ENCODE measurements around the gene CFAP92. TPM values are rescaled to one million over a fixed set of nuclear protein-coding genes. Genes with fewer than 3 reads are reported as not detected.

Gene CFAP92
- total RNA-seq, 1 experiment from 2014 or later = 0.33 TPM

GRCh38 chr3:128945878-128946175 is 48.0 kb downstream of the CFAP92 start:
- ATAC-seq (no peak), DNase-seq (no peak)
- no peaks in the 10 kb centered on the region for H3K79me2 ChIP-seq (ENCODE audit: low read length)
- no peak overlapping the region for H3K9ac ChIP-seq (ENCODE audit: low read length)
- no peaks in the 10 kb centered on the region for H3K36me3 ChIP-seq (ENCODE audit: low read depth, low read length)
- CTCF ChIA-PET = no interaction called here
- no peak overlapping the region for H2AFZ ChIP-seq (ENCODE audit: low read length)
- H3F3A ChIP-seq (ENCODE audit: low read length, unreplicated experiment) = no peaks in the 10 kb centered on the region
- intact Hi-C loops (cut with micrococcal nuclease) = no loop called here
- no peaks in the 10 kb centered on the region for H3K9me2 ChIP-seq (replicated peaks; ENCODE audit: low read length)
- H3K9me3 ChIP-seq (ENCODE audit: low read length) = no peaks in the 10 kb centered on the region
- no peaks in the 10 kb centered on the region for H3K4me1 ChIP-seq (ENCODE audit: insufficient read depth, low read length)
- TF ChIP-seq EZH2phosphoT487 (IDR thresholded peaks at IDR 0.05; ENCODE audit: borderline replicate concordance, low read length) (no peak), CTCF (conservative IDR thresholded peaks at IDR 0.05; ENCODE audit: low read depth, low read length) (no peak), EZH2 (IDR thresholded peaks at IDR 0.05; ENCODE audit: low read length, unreplicated experiment) (no peak)
- no peak overlapping the region for H3K4me2 ChIP-seq (ENCODE audit: low read length)
- no peak overlapping the region for H3K4me3 ChIP-seq (ENCODE audit: low read length)
- POLR2A ChIA-PET (ENCODE audit: unreplicated experiment) = no interaction called here
- no peaks in the 10 kb centered on the region for H3K27me3 ChIP-seq (ENCODE audit: low read length)
- no peak overlapping the region for H3K27ac ChIP-seq (ENCODE audit: low read length)
- H4K20me1 ChIP-seq (ENCODE audit: low read length) = no peaks in the 10 kb centered on the region
- BruUV-seq (replicated peaks) = no TSS peak

- no peaks in the 10 kb centered on the region for H3K9me3 ChIP-seq (ENCODE audit: low read length)
- POLR2A ChIA-PET (ENCODE audit: unreplicated experiment) = no interaction called here
Measured at GRCh38 chr3:128945041-128945877, 48.6 kb downstream of the CFAP92 start.

More at GRCh38 chr3:128945041-128945877, 48.6 kb downstream of the CFAP92 start:
- Histone ChIP-seq H3K4me2 (ENCODE audit: low read length) (no peak overlapping the region), H3K4me3 (ENCODE audit: low read length) (no peak overlapping the region), H3K27me3 (ENCODE audit: low read length) (no peaks in the 10 kb centered on the region), H3K9ac (ENCODE audit: low read length) (no peak overlapping the region), H3K79me2 (ENCODE audit: low read length) (no peaks in the 10 kb centered on the region), H3F3A (ENCODE audit: low read length, unreplicated experiment) (no peaks in the 10 kb centered on the region), H4K20me1 (ENCODE audit: low read length) (no peaks in the 10 kb centered on the region), H3K9me2 (replicated peaks; ENCODE audit: low read length) (no peaks in the 10 kb centered on the region), H3K27ac (ENCODE audit: low read length) (no peak overlapping the region), H3K36me3 (ENCODE audit: low read depth, low read length) (no peaks in the 10 kb centered on the region), H2AFZ (ENCODE audit: low read length) (no peak overlapping the region), H3K4me1 (ENCODE audit: insufficient read depth, low read length) (no peaks in the 10 kb centered on the region)
- TF ChIP-seq EZH2 (IDR thresholded peaks at IDR 0.05; ENCODE audit: low read length, unreplicated experiment) (no peak), EZH2phosphoT487 (IDR thresholded peaks at IDR 0.05; ENCODE audit: borderline replicate concordance, low read length) (no peak), CTCF (conservative IDR thresholded peaks at IDR 0.05; ENCODE audit: low read depth, low read length) (no peak)
- CTCF ChIA-PET = no interaction called here
- ATAC-seq (no peak), DNase-seq (no peak)
- no TSS peak for BruUV-seq (replicated peaks)
- intact Hi-C loops (cut with micrococcal nuclease) = no loop called here
